Activated T-cell treated with anti-CD3 and anti-CD28 coated beads, Interleukin-2, amount 50 U/mL, for 48 hours (primary cell): Measurements from ENCODE around the gene GALNT12.

Experiments
- DNase-seq, 2 experiments: peaks; one replicate each; pipeline ENCODE4 v3.0.0-alpha.2; 2020

Gene GALNT12

GRCh38 chr9:98834386-98834785 lies 26.9 kb downstream of the GALNT12 start:
- DNase-seq: no peak

- no peak for DNase-seq
These were observed 28.7 kb downstream of the GALNT12 start for GRCh38 chr9:98836206-98836605.

GRCh38 chr9:98837516-98837915 lies 30.0 kb downstream of the GALNT12 start:
- no peak for DNase-seq

GRCh38 chr9:98838155-98838867 lies 30.8 kb downstream of the GALNT12 start:
- no peak for DNase-seq

GRCh38 chr9:98838868-98839565 lies 31.5 kb downstream of the GALNT12 start:
- DNase-seq: no peak

GRCh38 chr9:98839724-98840123 lies 32.3 kb downstream of the GALNT12 start:
- no peak for DNase-seq

GRCh38 chr9:98842510-98842909 lies 35.0 kb downstream of the GALNT12 start:
- DNase-seq: no peak

- no peak for DNase-seq
These were observed 38.6 kb downstream of the GALNT12 start for GRCh38 chr9:98846081-98846480.

- DNase-seq: no peak
These were observed 39.4 kb downstream of the GALNT12 start for GRCh38 chr9:98846879-98847278.

GRCh38 chr9:98848450-98849149 lies 41.1 kb downstream of the GALNT12 start:
- DNase-seq: peak; percentile 81 to 85

- no peak for DNase-seq
These were observed 42.1 kb downstream of the GALNT12 start for GRCh38 chr9:98849563-98849962.

- no peak for DNase-seq
These were observed 43.6 kb downstream of the GALNT12 start for GRCh38 chr9:98850851-98851729.

GRCh38 chr9:98851730-98852459 lies 44.4 kb downstream of the GALNT12 start:
- DNase-seq: peak; percentile 52 to 55

GRCh38 chr9:98852460-98852734 lies 44.9 kb downstream of the GALNT12 start:
- no peak for DNase-seq

GRCh38 chr9:98852961-98853360 lies 45.5 kb downstream of the GALNT12 start:
- no peak for DNase-seq

- no peak for DNase-seq
These were observed 46.8 kb downstream of the GALNT12 start for GRCh38 chr9:98854266-98854665.

- DNase-seq: no peak
These were observed 48.1 kb downstream of the GALNT12 start for GRCh38 chr9:98855592-98855991.

- no peak for DNase-seq
These were observed 49.5 kb downstream of the GALNT12 start for GRCh38 chr9:98856982-98857381.

GRCh38 chr9:98859941-98860340 lies 52.5 kb downstream of the GALNT12 start:
- DNase-seq: no peak

- DNase-seq: no peak
These were observed 53.4 kb downstream of the GALNT12 start for GRCh38 chr9:98860871-98861293.

GRCh38 chr9:98861781-98862504 lies 54.5 kb downstream of the GALNT12 start:
- DNase-seq: no peak

GRCh38 chr9:98862936-98863335 lies 55.5 kb downstream of the GALNT12 start:
- DNase-seq: no peak
